Measurements from ENCODE around the gene FRS3. TPM values are rescaled to one million over a fixed set of nuclear protein-coding genes. Genes with fewer than 3 reads are reported as not detected.

Gene FRS3
- total and polyA plus RNA-seq, 2 of the 13 experiments (the other 11 are each of a cell fraction or from before 2014, with no cell fraction given): 3.0 to 7.4 TPM

- TF ChIP-seq ZNF646 (CRISPR knock-in tag; IDR thresholded peaks at IDR 0.05) (0 out of 2 replicates have a peak, but pooled peaks have one; percentile 25), ZNF142 (CRISPR knock-in tag; IDR thresholded peaks at IDR 0.05) (0 out of 2 replicates have a peak, but pooled peaks have one; percentile 49), GZF1 (CRISPR knock-in tag; IDR thresholded peaks at IDR 0.05) (no peak), PBX3 (CRISPR knock-in tag; IDR thresholded peaks at IDR 0.05; ENCODE audit: borderline replicate concordance) (no peak), NONO (IDR thresholded peaks at IDR 0.05) (no peak), NONO (CRISPR knock-in tag; conservative IDR thresholded peaks at IDR 0.05) (peak; percentile 61; the same call in 1 of the 2 replicates), ZNF704 (CRISPR knock-in tag; IDR thresholded peaks at IDR 0.05; ENCODE audit: borderline replicate concordance) (0 out of 2 replicates have a peak, but pooled peaks have one; percentile 4), ZBTB20 (CRISPR knock-in tag; IDR thresholded peaks at IDR 0.05; ENCODE audit: borderline replicate concordance, low read depth) (no peak), ZBTB37 (CRISPR knock-in tag; IDR thresholded peaks at IDR 0.05) (no peak), KDM5B (CRISPR knock-in tag; IDR thresholded peaks at IDR 0.05; ENCODE audit: borderline replicate concordance) (no peak)
Observed at GRCh38 chr6:41741625-41742490, 37.8 kb downstream of the FRS3 start (continued).
